Measurements from ENCODE around the gene WASF3.

- TF ChIP-seq CTCF (conservative IDR thresholded peaks at IDR 0.05) = no peak
- no peak for TF ChIP-seq EZH2 (IDR thresholded peaks at IDR 0.05; ENCODE audit: low read depth)
Measured at GRCh38 chr13:26562512-26562890, 5.0 kb downstream of the WASF3 start.
